HFF-Myc (cell line): ENCODE results near the gene MCM9.

Experiments
- DNase-seq: peaks from one replicate; pipeline ENCODE4 v3.0.0-alpha.2; 2011; ENCODE audit warnings: low read depth; ENCODE audit errors: extremely low read depth
- H3K4me3 ChIP-seq: replicated peaks from 2 replicates; pipeline ENCODE4 v1.5.1; 2011; ENCODE audit warnings: low read depth, mild to moderate bottlenecking, control low read depth, low read length
- TF ChIP-seq, protein P1 (sequence below): IDR thresholded peaks from 2 replicates; pipeline ENCODE4 v1.5.1; 2012; ENCODE audit warnings: mild to moderate bottlenecking, low read depth, low read length, control low read depth; ENCODE audit errors: missing control alignments

The MCM9 gene

DNA sequence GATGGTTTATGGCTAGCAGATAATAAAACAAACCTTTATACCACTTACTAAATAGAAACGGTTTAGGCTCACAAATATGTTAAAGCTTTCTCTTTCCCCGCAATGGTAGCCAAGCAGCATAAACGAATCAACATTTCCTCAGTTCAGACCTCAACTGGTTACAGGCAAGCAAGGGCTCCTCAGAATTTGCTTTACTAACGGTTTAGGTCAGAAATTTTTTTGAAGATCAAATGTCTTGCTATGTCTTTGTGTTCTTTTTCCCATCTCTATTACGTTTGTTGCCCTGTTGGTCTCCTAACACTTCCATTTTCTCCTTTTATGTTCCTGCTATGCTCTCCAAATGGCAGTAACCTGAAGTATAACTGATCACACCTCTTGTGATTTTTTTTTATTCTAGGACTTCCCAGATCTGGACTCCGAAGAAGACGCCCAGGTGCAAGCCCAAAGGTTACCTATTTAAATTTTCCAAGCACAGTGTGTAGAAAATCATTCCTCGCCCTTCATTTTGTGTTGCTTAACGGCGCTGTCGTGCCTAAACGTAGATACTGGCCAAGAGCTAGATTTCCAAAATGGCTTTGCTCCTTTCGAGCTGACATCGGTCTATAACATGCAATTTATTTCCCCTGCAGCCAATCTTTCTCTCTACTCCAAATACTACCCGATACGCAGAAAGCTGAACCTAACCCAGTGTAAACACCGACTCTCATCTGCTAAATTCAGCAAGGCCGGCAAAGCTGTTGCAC, 41.7 kb downstream of the MCM9 start:
- peak overlapping the region; percentile 82 for H3K4me3 ChIP-seq
- DNase-seq = no peak
- TF ChIP-seq, protein P1, sequence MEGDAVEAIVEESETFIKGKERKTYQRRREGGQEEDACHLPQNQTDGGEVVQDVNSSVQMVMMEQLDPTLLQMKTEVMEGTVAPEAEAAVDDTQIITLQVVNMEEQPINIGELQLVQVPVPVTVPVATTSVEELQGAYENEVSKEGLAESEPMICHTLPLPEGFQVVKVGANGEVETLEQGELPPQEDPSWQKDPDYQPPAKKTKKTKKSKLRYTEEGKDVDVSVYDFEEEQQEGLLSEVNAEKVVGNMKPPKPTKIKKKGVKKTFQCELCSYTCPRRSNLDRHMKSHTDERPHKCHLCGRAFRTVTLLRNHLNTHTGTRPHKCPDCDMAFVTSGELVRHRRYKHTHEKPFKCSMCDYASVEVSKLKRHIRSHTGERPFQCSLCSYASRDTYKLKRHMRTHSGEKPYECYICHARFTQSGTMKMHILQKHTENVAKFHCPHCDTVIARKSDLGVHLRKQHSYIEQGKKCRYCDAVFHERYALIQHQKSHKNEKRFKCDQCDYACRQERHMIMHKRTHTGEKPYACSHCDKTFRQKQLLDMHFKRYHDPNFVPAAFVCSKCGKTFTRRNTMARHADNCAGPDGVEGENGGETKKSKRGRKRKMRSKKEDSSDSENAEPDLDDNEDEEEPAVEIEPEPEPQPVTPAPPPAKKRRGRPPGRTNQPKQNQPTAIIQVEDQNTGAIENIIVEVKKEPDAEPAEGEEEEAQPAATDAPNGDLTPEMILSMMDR = no peak

DNA sequence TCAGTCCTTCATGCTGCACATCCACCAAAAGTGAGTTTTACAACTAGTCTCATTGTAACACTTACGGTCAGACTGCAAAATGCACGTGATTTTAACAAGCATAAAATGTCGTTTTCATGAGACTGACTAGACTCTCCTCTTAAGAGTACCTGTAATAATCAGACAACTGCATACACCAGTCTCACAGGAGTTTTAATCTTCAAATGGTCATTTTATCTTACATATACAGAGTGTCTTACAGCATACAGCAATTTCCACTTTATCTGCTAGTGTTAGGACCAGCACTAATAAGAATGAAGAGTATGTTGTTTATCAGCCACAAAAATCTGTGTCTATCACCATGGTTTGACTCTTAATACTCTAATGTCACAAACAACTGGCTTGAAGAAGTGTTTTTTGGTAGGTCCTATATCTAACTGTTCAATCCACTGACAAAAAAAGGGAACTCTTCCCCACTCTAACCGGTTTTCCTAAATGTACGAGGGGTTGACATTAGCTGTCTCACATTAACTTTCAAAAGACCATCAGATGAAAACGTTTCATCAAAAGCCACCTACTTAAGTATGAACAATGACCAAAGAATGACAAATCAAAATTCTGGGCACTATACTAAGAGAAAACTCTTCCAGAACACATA, 42.5 kb downstream of the MCM9 start:
- peak overlapping the region; percentile 82 for H3K4me3 ChIP-seq
- no peak for DNase-seq
- TF ChIP-seq, protein P1 = no peak

DNA sequence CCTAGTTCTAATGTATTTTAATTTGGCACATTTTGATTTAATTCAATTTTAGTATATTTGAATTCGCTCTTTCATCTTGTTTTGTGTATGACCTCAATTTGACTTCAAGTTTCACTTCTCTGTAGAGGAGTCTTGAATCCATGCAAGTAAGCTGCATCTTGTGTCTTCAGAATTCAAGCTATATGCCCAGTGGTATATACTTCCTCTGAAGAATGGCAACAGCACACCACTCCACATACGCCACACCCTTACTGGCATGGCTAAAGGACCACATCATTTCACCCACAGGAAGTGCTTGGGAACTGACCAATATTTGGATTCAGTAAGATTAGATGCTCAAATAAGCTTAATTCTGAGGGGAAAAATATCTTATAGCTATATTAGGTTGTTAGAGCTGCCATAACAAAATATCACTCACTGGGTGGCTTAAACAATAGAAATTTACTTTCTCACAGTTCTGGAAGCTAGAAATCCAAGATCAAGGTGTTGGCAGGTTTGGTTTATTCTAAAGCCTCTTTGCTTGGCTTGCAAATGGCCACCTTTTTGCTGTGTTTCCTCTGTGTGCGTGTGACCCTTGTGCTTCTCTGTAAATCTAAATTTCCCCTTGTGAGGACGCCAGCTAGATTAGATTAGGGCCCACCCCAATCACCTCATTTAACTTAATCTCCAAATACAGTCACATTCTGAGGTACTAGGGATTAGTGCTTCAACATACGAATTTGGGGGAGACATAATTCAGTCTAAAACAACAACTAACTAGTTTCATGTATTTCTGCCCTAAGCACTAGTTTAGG, 43.8 kb downstream of the MCM9 start:
- no peak for DNase-seq
- TF ChIP-seq, protein P1 = no peak
- H3K4me3 ChIP-seq = no peak overlapping the region

DNA sequence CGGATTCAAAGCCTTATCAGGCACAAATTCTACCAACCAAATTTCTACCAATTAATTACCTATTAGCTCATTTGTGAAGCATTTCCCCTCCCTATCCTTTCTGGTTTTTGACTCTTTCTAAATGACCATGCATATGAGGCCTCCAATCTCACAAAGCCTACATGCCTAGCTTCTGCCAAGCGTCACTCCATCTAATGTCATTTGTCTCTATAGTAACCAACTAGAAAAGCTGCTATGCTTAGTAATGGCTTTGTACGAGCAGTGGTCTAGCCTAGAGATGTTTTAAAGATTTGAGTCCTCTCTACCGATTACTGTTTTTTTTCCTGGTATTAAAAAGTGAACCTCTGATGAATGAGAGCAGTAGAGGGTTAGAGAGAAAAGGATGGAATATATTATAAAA, 45.8 kb downstream of the MCM9 start:
- DNase-seq = no peak
- TF ChIP-seq, protein P1 = no peak
- H3K4me3 ChIP-seq = no peak overlapping the region

- DNase-seq = no peak
- H3K4me3 ChIP-seq = no peak overlapping the region
- TF ChIP-seq, protein P1 = no peak
These were observed 48.3 kb downstream of the MCM9 start for GRCh38 chr6:118886641-118887040.

DNA sequence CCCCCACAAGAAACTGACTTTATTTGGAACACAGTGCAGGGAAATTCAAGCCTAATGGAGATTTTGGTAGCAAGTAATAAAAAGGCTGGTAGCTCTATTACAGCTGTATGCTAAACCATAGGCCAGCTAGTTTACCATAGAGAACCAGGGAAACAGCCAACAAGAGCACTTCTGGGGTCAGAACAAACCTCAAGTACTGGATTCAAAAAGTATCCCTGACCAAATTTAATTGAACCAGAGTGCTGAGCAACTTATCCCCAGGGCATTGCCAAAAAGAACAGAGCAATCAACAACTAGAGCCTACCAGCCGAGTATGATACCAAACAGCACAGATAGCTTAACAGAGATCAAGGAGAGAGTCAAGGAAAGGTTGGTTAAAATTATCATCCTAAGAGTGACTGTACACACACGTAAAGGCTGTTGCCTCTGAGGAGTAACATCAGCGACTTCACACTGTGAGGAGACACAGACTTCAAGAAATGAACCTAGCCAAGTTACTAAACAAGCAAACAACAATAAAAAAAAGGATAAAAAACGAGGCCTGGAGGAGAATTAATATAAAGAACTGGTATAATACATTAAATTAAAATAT, 52.5 kb downstream of the MCM9 start:
- no peak for DNase-seq
- TF ChIP-seq, protein P1 = no peak
- no peak overlapping the region for H3K4me3 ChIP-seq
